ENCODE data around the gene CACNB3.

Gene CACNB3

GRCh38 chr12:48788854-48789775 lies 29.2 kb upstream of the CACNB3 start, which contains the start of gene ADCY6:
Gene ADCY6 (minus strand): TSS chr12:48789089. CDS start chr12:48783434, 5,655 bp downstream.
- DNase-seq, result no peak

- DNase-seq, result no peak
Observed at GRCh38 chr12:48789858-48790326, 28.4 kb upstream of the CACNB3 start.

- no peak for DNase-seq
Observed at GRCh38 chr12:48793696-48794095, 24.6 kb upstream of the CACNB3 start.

GRCh38 chr12:48794870-48795269 lies 23.4 kb upstream of the CACNB3 start:
- DNase-seq, result no peak

GRCh38 chr12:48795550-48796455 lies 22.5 kb upstream of the CACNB3 start:
- DNase-seq, result peak; percentile 42

- no peak for DNase-seq
Observed at GRCh38 chr12:48796976-48797375, 21.3 kb upstream of the CACNB3 start.

GRCh38 chr12:48800457-48800856 lies 17.8 kb upstream of the CACNB3 start:
- no peak for DNase-seq

- DNase-seq, result no peak
Observed at GRCh38 chr12:48800971-48801370, 17.3 kb upstream of the CACNB3 start.

- no peak for DNase-seq
Observed at GRCh38 chr12:48803675-48804074, 14.6 kb upstream of the CACNB3 start.

- DNase-seq, result no peak
Observed at GRCh38 chr12:48807981-48808380, 10.3 kb upstream of the CACNB3 start.

- DNase-seq, result no peak
Observed at GRCh38 chr12:48810903-48811431, 7.3 kb upstream of the CACNB3 start.

GRCh38 chr12:48811437-48812090 lies 6.7 kb upstream of the CACNB3 start:
- DNase-seq, result no peak

GRCh38 chr12:48812389-48812788 lies 5.9 kb upstream of the CACNB3 start:
- no peak for DNase-seq

- no peak for DNase-seq
Observed at GRCh38 chr12:48813465-48814261, 4.6 kb upstream of the CACNB3 start.

GRCh38 chr12:48814262-48815125 lies 3.8 kb upstream of the CACNB3 start:
- no peak for DNase-seq

- peak; percentile 31 for DNase-seq
Observed at GRCh38 chr12:48815126-48816110, 2.9 kb upstream of the CACNB3 start.

- DNase-seq, result no peak
Observed at GRCh38 chr12:48816143-48816854, 2.0 kb upstream of the CACNB3 start.

GRCh38 chr12:48818831-48819590 lies 715 bp downstream of the CACNB3 start:
- DNase-seq, result no peak

Measured in DMS 273 treated with DMSO at 0.1 percent for 48 hours (cell line).